Ishikawa (cell line): ENCODE measurements around the gene MYB.

ENCODE experiments used
- CEBPB ChIP-seq: IDR thresholded peaks from 2 replicates; pipeline ENCODE4 v1.6.1; 2012
- CREB1 ChIP-seq: IDR thresholded peaks from 2 replicates; pipeline ENCODE4 v1.6.1; 2012; ENCODE audit warnings: low read depth
- EGR1 ChIP-seq: IDR thresholded peaks from 2 replicates; pipeline ENCODE4 v1.6.1; 2012
- EP300 ChIP-seq: IDR thresholded peaks from 2 replicates; pipeline ENCODE4 v1.6.1; 2012; ENCODE audit warnings: borderline replicate concordance
- FOXM1 ChIP-seq: IDR thresholded peaks from 2 replicates; pipeline ENCODE4 v1.6.1; 2012; ENCODE audit warnings: low read depth, borderline replicate concordance
- NFIC ChIP-seq: IDR thresholded peaks from 2 replicates; pipeline ENCODE4 v1.6.1; 2012
- RAD21 ChIP-seq: IDR thresholded peaks from 2 replicates; pipeline ENCODE4 v1.6.1; 2012; ENCODE audit warnings: low read depth
- TAF1 ChIP-seq: IDR thresholded peaks from 2 replicates; pipeline ENCODE4 v1.6.1; 2012; ENCODE audit warnings: low read depth, mild to moderate bottlenecking
- TCF12 ChIP-seq: IDR thresholded peaks from 2 replicates; pipeline ENCODE4 v1.6.1; 2012; ENCODE audit warnings: low read depth
- YY1 ChIP-seq: IDR thresholded peaks from 2 replicates; pipeline ENCODE4 v1.6.1; 2012; ENCODE audit warnings: low read depth
- ZBTB7A ChIP-seq: IDR thresholded peaks from 2 replicates; pipeline ENCODE4 v1.6.1; 2012; ENCODE audit warnings: low read depth
- TF ChIP-seq, protein P1 (sequence below): IDR thresholded peaks from 2 replicates; pipeline ENCODE4 v1.6.1; 2012; ENCODE audit warnings: low read depth, mild to moderate bottlenecking
- TF ChIP-seq, protein P2 (sequence below): IDR thresholded peaks from 2 replicates; pipeline ENCODE4 v1.6.1; 2012

DNA sequence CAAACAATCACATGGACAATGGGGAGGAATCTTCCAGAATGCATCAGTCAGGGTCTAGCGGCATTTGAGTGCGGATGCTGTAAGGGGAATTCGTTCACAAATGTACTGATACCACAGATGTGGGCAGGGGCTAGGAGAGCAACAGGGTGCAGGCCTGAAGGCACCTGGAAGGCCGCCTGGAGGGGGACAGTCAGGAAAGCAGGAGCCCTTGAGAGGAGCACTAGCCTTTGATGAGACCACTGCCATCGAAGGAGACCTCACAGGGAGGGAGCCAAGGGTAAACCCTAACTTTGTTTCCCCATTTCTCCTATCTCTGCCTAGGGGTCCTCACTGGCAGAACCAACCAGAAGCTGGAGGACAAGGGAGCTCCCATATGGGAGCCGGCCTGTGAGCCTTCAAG lies 38.2 kb downstream of the MYB start:
- TF ChIP-seq EGR1 = no peak
- TF ChIP-seq TAF1 = no peak
- no peak for TF ChIP-seq YY1
- no peak for TF ChIP-seq EP300
- no peak for TF ChIP-seq RAD21
- no peak for TF ChIP-seq CEBPB
- TF ChIP-seq TCF12 = no peak
- TF ChIP-seq ZBTB7A = no peak
- TF ChIP-seq NFIC = no peak
- TF ChIP-seq CREB1 = no peak
- TF ChIP-seq, protein P1, sequence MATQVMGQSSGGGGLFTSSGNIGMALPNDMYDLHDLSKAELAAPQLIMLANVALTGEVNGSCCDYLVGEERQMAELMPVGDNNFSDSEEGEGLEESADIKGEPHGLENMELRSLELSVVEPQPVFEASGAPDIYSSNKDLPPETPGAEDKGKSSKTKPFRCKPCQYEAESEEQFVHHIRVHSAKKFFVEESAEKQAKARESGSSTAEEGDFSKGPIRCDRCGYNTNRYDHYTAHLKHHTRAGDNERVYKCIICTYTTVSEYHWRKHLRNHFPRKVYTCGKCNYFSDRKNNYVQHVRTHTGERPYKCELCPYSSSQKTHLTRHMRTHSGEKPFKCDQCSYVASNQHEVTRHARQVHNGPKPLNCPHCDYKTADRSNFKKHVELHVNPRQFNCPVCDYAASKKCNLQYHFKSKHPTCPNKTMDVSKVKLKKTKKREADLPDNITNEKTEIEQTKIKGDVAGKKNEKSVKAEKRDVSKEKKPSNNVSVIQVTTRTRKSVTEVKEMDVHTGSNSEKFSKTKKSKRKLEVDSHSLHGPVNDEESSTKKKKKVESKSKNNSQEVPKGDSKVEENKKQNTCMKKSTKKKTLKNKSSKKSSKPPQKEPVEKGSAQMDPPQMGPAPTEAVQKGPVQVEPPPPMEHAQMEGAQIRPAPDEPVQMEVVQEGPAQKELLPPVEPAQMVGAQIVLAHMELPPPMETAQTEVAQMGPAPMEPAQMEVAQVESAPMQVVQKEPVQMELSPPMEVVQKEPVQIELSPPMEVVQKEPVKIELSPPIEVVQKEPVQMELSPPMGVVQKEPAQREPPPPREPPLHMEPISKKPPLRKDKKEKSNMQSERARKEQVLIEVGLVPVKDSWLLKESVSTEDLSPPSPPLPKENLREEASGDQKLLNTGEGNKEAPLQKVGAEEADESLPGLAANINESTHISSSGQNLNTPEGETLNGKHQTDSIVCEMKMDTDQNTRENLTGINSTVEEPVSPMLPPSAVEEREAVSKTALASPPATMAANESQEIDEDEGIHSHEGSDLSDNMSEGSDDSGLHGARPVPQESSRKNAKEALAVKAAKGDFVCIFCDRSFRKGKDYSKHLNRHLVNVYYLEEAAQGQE = no peak
- no peak for TF ChIP-seq FOXM1
- TF ChIP-seq, protein P2, sequence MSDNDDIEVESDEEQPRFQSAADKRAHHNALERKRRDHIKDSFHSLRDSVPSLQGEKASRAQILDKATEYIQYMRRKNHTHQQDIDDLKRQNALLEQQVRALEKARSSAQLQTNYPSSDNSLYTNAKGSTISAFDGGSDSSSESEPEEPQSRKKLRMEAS = no peak
